D721Med (cell line): ENCODE data around the gene NFIL3.

Experiments
- DNase-seq: peaks from one replicate; pipeline ENCODE4 v3.0.0; 2011; ENCODE audit warnings: low spot score; ENCODE audit not compliant: insufficient read length
- FAIRE-seq: peaks from 2 replicates; lab custom pipeline; 2011; peaks lifted over from hg19 to GRCh38; lab: Jason Lieb, UNC
- CTCF ChIP-seq: IDR thresholded peaks from 2 replicates; pipeline ENCODE4 v1.5.1; 2012; ENCODE audit warnings: mild to moderate bottlenecking, control low read depth; ENCODE audit not compliant: insufficient read depth; ENCODE audit errors: missing control alignments

NFIL3 gene

GRCh38 chr9:91416096-91416712, 7.4 kb downstream of the NFIL3 start:
- TF ChIP-seq CTCF, result no peak
- no peak for DNase-seq
- FAIRE-seq, result no peak

GRCh38 chr9:91415290-91415689, 8.3 kb downstream of the NFIL3 start:
- no peak for FAIRE-seq
- DNase-seq, result no peak

GRCh38 chr9:91412941-91413340, 10.7 kb downstream of the NFIL3 start:
- no peak for DNase-seq
- TF ChIP-seq CTCF, result no peak
- FAIRE-seq, result no peak

More at GRCh38 chr9:91415290-91415689, 8.3 kb downstream of the NFIL3 start:
- no peak for TF ChIP-seq CTCF

GRCh38 chr9:91411096-91411771, 12.4 kb downstream of the NFIL3 start:
- no peak for DNase-seq
- no peak for FAIRE-seq
- no peak for TF ChIP-seq CTCF

- TF ChIP-seq CTCF, result no peak
- FAIRE-seq, result no peak
- no peak for DNase-seq
Observed at GRCh38 chr9:91410161-91410560, 13.5 kb downstream of the NFIL3 start.

GRCh38 chr9:91408475-91408874, 15.2 kb downstream of the NFIL3 start:
- no peak for FAIRE-seq
- DNase-seq, result no peak

More at GRCh38 chr9:91408475-91408874, 15.2 kb downstream of the NFIL3 start:
- TF ChIP-seq CTCF, result no peak
